Bronchial epithelial cell (primary cell): ENCODE data around the gene ULK2. TPM values are rescaled to one million over a fixed set of nuclear protein-coding genes. Genes with fewer than 3 reads are reported as not detected.

Experiments
- DNase-seq: peaks from one replicate; pipeline ENCODE4 v3.0.0-alpha.2; 2010; ENCODE audit warnings: low read depth
- FAIRE-seq: peaks from 2 replicates; lab custom pipeline; 2011; peaks lifted over from hg19 to GRCh38; lab: Jason Lieb, UNC
- H3K27me3 ChIP-seq: 2 replicates; pipeline ENCODE4 v1.5.1; 2011; ENCODE audit warnings: low read length; ENCODE audit not compliant: control insufficient read depth, insufficient read depth
- H3K36me3 ChIP-seq: 2 replicates; pipeline ENCODE4 v1.5.1; 2011; ENCODE audit warnings: low read length; ENCODE audit not compliant: control insufficient read depth, insufficient read depth
- H3K4me3 ChIP-seq: 2 replicates; pipeline ENCODE4 v1.5.1; 2011; ENCODE audit warnings: mild to moderate bottlenecking, low read depth, low read length, control low read depth
- total RNA-seq: library from RNA; depleted of rRNA; stranded (reverse); fragments of >200 nt; gene quantifications from 2 replicates; pipeline ENCODE4 v1.2.1, GENCODE V29; 2014
- TF ChIP-seq, protein P1 (sequence below): IDR thresholded peaks from 2 replicates; pipeline ENCODE4 v1.5.1; 2011; ENCODE audit warnings: mild to moderate bottlenecking, moderate library complexity, low read length, control low read depth, inconsistent platforms; ENCODE audit not compliant: insufficient read depth, severe bottlenecking

ULK2 gene
- total RNA-seq, 1 donor from 2014 or later: 14.7 TPM

DNA sequence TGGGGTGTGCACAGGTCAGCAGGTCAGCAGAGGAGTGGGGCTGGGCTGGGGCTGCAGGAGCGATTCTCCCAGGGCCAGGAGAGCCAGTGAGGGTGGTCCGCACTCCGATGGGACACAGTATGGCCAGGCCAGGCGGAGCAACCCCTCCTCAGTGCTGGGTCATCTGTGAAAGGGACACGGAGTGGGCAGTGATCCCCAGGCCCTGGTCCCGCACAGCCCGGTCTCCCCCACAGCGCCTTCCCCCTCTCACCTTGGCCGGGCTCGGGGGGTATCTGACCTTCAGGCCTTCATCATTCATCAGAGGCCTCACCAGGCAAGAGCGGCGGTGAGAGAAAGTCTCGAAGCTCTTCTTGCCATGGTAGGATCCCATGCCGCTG is 129.7 kb downstream of the ULK2 start:
- Histone ChIP-seq H3K27me3 (no peaks in the 10 kb centered on the region), H3K36me3 (peaks cover 36% of the 10 kb centered on the region), H3K4me3 (no peak overlapping the region)
- DNase-seq: no peak
- TF ChIP-seq, protein P1, sequence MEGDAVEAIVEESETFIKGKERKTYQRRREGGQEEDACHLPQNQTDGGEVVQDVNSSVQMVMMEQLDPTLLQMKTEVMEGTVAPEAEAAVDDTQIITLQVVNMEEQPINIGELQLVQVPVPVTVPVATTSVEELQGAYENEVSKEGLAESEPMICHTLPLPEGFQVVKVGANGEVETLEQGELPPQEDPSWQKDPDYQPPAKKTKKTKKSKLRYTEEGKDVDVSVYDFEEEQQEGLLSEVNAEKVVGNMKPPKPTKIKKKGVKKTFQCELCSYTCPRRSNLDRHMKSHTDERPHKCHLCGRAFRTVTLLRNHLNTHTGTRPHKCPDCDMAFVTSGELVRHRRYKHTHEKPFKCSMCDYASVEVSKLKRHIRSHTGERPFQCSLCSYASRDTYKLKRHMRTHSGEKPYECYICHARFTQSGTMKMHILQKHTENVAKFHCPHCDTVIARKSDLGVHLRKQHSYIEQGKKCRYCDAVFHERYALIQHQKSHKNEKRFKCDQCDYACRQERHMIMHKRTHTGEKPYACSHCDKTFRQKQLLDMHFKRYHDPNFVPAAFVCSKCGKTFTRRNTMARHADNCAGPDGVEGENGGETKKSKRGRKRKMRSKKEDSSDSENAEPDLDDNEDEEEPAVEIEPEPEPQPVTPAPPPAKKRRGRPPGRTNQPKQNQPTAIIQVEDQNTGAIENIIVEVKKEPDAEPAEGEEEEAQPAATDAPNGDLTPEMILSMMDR: no peak
- no peak for FAIRE-seq

DNA sequence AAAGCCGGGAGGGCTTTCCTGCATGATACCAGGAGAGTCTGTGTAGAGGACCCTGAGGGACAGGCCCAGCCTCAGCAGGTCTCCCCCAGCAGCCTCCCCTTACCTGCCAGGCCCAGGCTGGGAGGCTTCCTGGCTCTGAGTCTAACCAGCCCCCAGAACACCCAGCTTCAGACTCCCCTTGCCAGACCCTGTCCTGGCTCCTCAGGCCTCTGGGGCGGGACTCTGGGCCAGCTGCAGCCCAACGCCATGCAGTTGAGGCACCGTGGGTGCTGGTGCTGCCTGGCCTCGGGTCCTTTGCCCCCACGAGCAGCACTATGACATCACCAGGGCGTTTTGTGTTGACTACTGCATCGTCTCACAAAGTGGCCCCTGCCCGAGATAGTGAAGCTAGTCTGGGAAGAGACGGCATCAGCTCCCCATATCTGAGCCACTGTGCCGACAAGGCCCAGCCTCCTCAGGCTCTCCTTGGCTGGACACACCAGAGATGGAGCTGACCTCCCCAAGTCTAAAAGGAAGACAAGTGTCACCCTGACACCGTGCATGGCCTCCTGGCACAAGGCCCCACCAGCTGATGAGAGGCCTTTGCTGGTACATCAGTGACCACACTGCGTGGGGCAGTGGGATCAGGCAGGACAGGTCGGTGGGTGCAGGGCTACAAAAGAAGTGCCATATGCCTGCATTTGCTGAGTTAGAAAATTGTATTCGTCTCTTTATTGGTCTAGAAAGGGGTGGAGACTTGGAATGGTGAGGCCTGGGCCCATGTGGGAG is 130.2 kb downstream of the ULK2 start:
- no peak for FAIRE-seq
- Histone ChIP-seq H3K4me3 (no peak overlapping the region), H3K36me3 (peaks cover 30% of the 10 kb centered on the region), H3K27me3 (no peaks in the 10 kb centered on the region)
- TF ChIP-seq, protein P1: no peak
- DNase-seq: no peak

DNA sequence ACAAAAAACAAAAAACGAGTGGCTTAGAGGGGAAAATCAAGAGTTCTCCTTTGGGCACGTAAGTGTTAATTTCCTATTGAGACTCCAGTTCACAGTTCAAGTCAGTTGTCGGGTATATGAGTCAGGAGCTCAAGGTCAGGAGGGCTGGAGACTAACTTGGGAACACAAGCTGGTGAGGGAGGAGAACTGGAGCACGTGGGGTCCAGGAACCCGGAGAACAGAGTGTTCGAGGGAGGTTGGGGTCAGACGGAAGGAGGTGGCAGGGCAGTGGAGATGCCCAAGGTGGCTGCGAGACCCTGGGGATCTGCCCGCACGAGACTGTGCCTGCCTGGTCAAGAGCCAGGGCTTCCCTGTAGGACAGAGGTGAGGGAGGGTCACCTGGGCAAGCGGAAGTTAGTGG is 131.7 kb downstream of the ULK2 start:
- no peak overlapping the region for H3K4me3 ChIP-seq
- H3K36me3 ChIP-seq: peaks cover 17% of the 10 kb centered on the region
- DNase-seq: no peak
- H3K27me3 ChIP-seq: no peaks in the 10 kb centered on the region
- TF ChIP-seq, protein P1: no peak
- FAIRE-seq: no peak

DNA sequence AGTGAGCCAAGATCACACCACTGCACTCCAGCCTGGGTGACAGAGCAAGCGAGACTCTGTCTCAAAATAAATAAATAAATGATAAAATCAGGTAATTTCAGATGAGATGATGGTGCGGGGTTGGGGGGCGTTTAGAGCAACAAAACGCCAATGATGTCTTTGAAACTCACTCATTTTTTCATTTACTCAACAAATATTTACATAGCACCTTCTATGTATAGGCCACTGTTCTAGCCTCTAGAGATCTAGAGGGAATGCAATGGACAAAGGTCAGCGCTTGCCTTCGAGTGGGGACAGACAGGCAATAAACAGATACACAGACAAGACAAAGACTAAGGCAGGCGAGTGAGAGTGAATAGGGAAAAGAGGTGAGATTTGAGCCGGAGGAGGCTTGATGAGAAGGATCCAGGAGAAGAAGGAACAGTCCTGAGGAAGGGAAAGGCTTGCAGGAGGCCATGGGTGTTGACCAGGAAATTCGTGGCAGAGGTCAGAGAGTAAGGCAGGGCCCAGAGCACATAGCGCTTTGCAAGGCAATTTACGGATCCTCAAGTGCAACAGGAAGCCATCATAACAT is 133.7 kb downstream of the ULK2 start:
- Histone ChIP-seq H3K4me3 (no peak overlapping the region), H3K27me3 (no peaks in the 10 kb centered on the region), H3K36me3 (peaks cover 7% of the 10 kb centered on the region)
- TF ChIP-seq, protein P1: no peak
- no peak for FAIRE-seq
- DNase-seq: no peak

DNA sequence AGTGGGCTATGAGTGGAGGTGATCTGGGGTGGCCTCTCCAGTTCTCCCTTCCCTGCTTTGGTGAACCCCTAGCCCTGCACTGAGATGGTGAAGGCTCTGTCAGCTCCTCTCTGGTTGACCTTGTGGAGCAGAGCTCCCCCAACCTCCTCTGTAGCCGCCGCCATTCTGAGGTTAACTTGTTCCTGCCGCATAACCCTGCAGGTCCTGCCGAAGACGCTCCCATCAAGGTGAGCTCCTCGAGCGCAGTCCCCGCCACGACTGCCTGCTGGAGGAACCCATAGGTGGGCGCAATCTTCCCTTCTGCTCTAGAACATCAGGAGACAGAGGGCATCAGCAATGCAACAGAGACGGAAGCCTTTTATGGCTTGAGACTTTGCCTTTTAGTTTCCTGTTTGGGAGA is 136.1 kb downstream of the ULK2 start:
- no peak for DNase-seq
- Histone ChIP-seq H3K4me3 (no peak overlapping the region), H3K27me3 (no peaks in the 10 kb centered on the region), H3K36me3 (no peaks in the 10 kb centered on the region)
- FAIRE-seq: no peak
- TF ChIP-seq, protein P1: no peak

DNA sequence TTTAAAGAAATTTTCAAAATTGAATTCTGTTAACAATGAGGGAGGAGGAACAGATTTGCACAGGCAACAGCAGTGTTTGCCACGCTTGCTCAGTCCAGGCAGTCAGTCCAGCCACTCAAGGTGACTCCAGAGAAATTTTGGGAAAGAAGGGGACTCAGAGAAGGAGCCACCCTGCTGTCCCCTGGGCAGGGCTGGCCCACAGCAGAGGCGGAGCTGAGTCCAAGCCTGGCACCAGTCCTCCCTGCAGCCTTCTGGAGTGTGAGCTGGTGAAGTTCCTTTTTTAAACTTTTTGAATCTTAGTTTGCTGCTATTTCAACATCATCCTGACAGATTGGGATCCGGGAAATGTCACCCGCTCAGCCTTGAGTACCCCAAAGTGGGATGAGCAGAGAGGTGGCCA is 136.9 kb downstream of the ULK2 start:
- TF ChIP-seq, protein P1: no peak
- Histone ChIP-seq H3K4me3 (no peak overlapping the region), H3K36me3 (no peaks in the 10 kb centered on the region), H3K27me3 (no peaks in the 10 kb centered on the region)
- DNase-seq: no peak
- FAIRE-seq: no peak
